Esophagus squamous epithelium (tissue), 4 donors: ENCODE measurements around the gene MATN1.

Experiments
- POLR2A ChIP-seq, 4 donors: fragments of 450-650 bp; IDR thresholded peaks; one replicate each; pipeline ENCODE4 v1.6.1; 2017; ENCODE audit warnings: antibody characterized with exemption in 4 of 4, mild to moderate bottlenecking in 4 of 4, moderate library complexity in 3 of 4
- TF ChIP-seq, protein P1 (sequence below), 6 experiments: fragments of 450-650 bp in 4 of 6; fragments of 200-600 bp in 2 of 6; sonication (generic) in 2 of 6; IDR thresholded peaks; one replicate each; pipeline ENCODE4 v1.5.1; 2016 to 2019; ENCODE audit warnings: antibody characterized with exemption in 6 of 6, mild to moderate bottlenecking in 4 of 6, moderate library complexity in 4 of 6

DNA sequence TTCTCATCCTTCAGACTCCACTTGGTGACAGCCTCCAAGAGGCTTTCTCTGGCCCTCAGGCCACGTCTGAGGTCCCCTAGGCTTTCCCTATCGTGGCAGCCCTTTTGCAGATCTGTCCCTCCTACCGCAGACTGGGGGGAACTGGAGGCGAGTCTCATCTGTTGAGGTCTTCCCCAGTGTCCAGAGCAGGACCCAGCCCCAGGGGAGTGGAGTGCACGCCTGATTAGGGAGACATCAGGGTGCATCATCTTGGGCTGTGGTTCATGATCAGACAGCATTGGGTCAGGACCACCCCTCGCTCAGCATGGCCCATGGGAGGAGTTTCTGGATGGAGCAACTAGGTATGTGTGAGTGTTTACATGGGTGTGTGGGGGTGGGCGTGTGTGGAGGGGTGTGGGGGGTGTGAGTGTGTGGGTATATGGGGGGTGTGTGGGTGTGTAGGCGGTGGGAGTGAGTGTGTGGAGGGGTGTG lies 8.5 kb upstream of the MATN1 start:
- TF ChIP-seq, protein P1, sequence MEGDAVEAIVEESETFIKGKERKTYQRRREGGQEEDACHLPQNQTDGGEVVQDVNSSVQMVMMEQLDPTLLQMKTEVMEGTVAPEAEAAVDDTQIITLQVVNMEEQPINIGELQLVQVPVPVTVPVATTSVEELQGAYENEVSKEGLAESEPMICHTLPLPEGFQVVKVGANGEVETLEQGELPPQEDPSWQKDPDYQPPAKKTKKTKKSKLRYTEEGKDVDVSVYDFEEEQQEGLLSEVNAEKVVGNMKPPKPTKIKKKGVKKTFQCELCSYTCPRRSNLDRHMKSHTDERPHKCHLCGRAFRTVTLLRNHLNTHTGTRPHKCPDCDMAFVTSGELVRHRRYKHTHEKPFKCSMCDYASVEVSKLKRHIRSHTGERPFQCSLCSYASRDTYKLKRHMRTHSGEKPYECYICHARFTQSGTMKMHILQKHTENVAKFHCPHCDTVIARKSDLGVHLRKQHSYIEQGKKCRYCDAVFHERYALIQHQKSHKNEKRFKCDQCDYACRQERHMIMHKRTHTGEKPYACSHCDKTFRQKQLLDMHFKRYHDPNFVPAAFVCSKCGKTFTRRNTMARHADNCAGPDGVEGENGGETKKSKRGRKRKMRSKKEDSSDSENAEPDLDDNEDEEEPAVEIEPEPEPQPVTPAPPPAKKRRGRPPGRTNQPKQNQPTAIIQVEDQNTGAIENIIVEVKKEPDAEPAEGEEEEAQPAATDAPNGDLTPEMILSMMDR (IDR thresholded peaks at IDR 0.05), result no peak
- TF ChIP-seq POLR2A (IDR thresholded peaks at IDR 0.05), result no peak
